Measurements from ENCODE around the gene LCE1C.
A peak's percentile ranks its signal among the peaks of the same experiment; 100 is the strongest.

Gene LCE1C, protein sequence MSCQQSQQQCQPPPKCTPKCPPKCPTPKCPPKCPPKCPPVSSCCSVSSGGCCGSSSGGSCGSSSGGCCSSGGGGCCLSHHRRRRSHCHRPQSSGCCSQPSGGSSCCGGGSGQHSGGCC

DNA sequence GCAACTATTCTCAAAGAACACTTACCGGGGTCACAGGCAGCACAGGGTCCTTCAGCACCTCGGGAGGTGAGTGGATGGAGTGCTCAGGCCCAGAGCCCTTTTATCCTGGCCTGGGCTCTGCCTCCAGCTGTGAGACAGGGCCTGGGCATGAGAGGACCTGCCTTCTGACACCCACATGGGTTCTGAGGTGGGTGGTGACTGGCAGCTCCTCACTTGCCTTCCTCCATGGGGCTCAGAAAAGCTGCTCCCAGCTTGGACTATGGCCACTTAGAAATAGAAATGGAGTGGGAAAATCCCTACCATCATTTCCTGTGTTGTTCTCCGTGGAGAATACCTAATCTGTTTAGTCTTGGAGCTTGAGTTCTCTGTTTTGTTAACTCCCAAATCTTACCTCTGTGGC lies at the start of gene LCE1C:
Gene LCE1C, minus strand, starts transcription at position 76 of the 400 bp plus-strand sequence. CDS start 1,173 bp downstream, outside the sequence.
- DNase-seq (ENCODE audit: low spot score), result no peak

DNA sequence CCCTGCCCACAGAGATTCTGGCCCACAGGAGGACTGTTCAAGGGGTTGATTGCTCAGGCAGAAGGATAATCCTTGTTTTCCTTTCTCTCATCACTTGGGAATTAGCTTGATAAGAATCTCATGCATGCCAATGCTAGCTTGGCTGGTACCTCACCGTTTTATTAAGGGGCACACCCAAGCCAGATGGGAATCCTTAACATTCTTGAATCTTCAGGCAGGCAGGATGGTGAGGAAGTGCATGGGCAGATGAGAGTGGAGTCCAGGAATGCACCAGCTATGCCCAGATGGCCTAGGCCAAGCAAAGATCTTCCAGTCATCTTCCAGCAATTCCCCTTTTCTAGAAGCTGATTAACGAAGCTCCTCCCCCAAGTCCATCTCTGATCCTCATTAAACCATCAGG lies 49.2 kb upstream of the LCE1C start:
- no peak for DNase-seq (ENCODE audit: low spot score)

DNA sequence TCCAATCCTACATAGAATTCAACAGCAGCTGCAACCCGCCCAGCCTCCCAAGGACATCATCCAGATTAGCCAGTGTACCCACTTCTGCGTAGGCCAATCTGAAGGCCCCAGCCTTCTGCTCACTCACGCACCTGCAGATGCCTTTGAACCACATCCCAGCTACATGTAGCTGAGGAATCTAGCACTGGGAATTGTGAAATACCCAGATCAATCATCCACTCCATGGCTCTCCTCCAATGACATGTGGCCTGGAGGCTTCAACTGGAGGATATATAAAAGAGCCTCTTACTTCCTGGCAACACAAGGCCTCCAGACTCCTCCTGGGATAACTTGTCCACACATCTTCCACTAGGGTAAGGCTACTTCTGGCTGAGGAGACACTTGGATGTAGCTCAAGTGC lies 36.1 kb upstream of the LCE1C start, which contains the start of gene LCE6A:
Gene LCE6A, plus strand, starts transcription at position 301 of the 400 bp plus-strand sequence. CDS start 665 bp downstream, outside the sequence.
- no peak for DNase-seq (ENCODE audit: low spot score)

DNA sequence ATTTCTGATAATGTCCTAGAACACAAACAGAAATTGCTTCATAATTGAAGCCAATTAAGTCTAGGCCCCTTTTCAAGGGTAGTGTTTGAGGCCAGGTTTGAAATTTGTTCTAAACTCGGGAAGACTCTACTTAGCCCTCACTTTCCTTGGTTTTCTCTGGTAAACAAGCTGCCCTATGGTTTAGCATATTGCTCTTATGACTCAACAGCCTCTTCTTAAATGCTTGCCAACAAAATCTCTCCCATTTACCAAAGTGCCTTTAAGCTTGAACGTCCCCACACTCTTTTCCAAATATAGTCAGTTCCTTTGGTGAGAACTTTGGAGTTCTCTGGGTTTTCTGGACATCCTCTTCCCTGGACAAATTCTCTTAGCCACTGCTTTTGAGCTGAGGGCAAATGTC lies 30.4 kb upstream of the LCE1C start:
- DNase-seq (ENCODE audit: low spot score), result no peak

DNA sequence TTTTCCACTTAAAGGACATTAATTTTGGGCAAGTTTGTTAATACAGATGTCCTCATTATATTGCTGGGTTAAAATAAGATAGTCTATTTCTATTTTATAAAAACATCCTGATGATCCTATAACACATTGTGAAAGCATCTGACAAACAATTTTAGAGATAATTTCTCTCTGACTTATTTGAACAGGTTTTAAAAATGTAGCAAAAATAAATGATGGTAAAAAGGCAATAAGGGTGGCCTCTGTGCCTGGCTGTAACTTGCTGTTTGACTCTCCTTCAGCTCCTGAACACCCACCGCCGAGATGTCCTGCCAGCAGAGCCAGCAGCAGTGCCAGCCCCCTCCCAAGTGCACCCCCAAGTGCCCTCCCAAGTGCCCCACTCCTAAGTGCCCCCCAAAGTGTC lies 20.7 kb upstream of the LCE1C start, which contains the start of gene LCE1A:
Gene LCE1A, plus strand, starts transcription at position 301 of the 400 bp plus-strand sequence. Its CDS starts 0 bp downstream, at position 301.
- no peak for DNase-seq (ENCODE audit: low spot score)

DNA sequence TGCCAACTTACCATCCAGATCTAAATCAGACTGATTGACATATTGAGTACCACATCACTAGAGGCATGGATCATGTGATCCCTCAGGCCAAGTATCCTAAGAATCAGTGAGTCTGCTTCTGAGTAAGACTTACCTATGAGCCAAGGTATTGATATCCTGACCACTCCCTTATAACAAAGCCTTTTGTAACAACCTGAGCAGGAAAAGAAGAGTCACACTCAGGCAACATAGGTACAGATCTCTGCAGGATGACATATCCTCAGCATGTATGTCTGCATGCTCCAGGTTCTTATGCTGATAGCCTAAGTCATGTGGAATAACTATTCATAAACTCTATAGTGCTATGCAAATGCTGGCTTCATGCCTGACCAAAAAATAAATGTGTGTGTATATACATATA lies 18.5 kb upstream of the LCE1C start:
- no peak for DNase-seq (ENCODE audit: low spot score)

DNA sequence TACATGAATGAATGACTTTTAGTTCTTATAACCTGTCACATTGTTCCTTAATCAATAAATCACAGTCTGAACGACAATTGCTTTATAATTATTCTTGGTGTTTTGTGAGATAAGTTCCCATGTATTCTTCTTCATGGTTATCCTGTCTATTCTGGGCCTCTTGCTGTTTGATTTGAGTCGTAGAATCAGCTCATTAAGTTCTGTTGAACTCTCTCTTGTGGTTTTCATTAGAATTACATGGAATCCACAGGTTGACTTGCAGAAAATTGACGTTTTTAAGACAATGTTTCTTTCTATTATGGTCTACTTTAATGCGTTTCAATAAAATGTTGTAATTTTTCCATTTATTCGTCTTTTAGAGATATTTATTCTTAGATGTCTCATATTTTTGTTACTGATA lies 16.8 kb upstream of the LCE1C start:
- no peak for DNase-seq (ENCODE audit: low spot score)

DNA sequence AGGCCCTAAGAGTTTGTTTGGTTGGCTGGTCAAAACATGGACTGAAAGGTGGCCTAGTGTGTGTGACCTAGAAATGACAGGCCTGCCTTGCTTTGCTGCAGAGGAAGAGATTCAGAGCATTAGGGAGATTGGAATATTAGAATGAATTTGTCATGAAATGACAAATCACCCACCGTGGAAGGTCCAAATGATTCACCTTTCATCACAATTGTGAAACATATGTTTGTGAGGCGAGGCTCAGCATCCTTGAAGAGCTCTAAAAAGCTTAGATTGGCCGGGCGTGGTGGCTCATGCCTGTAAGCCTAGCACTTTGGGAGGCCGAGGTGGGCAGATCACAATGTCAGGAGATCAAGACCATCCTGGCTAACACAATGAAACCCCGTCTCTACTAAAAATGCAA lies 10.9 kb upstream of the LCE1C start:
- peak; percentile 12 for DNase-seq (ENCODE audit: low spot score)

DNA sequence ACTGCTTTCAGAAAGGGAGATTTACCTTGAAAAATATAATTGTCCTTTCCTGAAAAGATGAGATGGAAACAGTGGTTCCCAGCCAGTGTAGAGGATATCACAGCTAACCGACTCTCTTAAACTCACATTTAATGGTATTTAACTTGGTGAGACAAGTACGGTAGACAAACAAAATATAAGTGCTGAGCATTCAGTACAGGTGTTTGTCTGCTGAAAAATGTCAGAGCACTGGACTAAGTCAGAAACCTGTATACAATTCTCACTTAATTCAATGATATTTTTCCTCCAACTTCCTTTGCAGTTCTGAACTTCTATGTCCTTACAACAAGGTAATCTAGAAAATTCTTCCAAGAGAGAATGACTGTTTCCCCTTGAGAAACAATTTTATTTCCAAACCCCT lies 5.2 kb upstream of the LCE1C start, which contains the start of gene LCE1B:
Gene LCE1B, plus strand, starts transcription at position 301 of the 400 bp plus-strand sequence. CDS start 476 bp downstream, outside the sequence.
- DNase-seq (ENCODE audit: low spot score), result no peak

DNA sequence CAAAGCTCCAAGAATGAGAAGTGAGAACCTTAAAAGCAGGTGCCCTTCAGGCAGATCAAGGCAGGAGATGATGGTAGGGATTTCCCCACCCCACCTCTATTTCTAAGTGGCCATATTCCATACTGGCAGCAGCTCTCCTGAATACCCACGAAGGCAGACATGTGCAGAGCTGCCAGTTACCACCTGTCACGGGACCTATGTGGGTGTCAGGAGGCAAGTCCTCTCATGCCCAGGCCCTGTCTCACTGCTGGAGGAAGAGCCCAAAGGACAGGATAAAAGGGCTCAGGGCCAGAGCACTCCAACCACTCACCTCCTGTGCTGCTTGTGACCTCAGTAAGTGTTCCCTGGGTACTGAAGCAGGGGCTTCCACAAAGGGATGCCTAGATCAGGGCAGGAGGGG lies 4.6 kb upstream of the LCE1C start:
- no peak for DNase-seq (ENCODE audit: low spot score)

DNA sequence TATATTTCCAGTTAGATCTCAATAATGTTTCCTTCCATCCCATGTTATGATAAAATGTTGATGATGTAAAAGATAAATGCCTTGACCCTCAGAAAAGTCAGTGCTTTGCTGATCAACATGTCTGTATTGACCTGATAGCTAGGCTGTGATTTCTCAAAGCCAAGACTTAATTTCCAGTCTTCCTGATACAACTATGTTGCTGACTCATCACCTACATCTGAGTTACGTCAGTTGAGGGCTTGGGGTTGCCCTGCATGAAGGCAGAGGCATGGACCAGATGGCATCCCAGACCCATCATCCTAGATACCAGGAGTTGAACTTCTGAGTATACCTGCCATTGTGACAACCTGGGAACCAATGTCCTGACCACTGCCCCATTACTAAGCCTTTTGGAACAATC lies 5.1 kb downstream of the LCE1C start:
- DNase-seq (ENCODE audit: low spot score), result no peak

DNA sequence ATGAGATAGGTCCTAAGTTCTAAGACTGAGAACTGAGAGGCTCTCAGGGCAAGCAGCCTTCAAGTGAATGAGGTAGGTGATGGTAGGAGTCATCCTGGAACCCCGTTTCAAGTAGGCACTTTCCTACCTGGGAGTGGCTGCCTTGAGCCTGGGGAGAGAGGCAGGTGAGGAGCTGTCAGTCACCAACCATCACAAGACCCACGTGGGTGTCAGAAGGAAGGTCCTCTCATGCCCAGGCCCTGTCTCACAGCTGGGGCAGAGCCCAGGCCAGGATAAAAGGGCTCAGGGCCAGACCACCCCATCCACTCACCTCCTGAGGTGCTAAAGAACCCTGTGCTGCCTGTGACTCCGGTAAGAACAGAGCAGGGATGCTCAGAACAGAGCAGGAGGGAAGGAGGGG lies 10.0 kb downstream of the LCE1C start, which contains the start of gene LCE1D:
Gene LCE1D, plus strand, starts transcription at position 301 of the 400 bp plus-strand sequence. CDS start 1,074 bp downstream, outside the sequence.
- DNase-seq (ENCODE audit: low spot score), result no peak

DNA sequence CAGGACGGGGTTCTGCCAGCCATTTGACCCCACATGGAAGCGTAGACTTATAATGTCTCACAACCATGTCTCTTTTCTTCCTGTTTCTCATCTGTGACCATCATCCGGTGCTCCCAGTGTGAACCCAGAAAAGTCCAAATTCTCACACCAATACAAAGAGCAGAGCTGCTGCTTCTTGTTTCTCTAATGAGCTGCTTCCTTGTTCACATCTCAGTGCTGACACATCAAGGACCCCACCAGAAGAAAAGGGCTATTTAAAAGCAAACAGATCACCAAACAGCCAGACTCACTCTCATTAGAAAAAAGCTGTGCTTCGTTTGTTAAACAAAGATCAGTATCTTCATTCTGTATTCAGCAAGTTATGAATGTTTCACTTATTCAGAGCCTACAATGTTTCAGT lies 10.8 kb downstream of the LCE1C start:
- DNase-seq (ENCODE audit: low spot score), result no peak

DNA sequence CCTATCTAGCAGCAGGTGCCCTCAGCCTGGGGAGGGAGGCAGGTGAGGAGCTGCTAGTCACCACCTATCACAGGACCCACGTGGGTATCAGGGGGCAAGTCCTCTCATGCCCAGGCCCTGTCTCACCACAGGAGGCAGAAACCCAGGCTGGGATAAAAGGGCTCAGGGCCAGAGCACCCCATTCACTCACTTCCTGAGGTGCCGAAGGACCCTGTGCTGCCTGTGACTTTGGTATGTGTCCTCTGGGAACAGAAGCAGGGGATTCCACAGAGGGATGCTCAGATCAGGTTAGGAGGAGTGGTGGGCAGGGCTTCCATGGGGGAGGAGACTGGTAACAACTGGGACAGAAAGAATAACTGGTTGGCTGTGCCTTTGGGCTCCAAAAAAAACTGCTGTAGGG lies 20.4 kb downstream of the LCE1C start, which contains the start of gene LCE1E:
Gene LCE1E, plus strand, starts transcription at position 181 of the 400 bp plus-strand sequence. CDS start 1,043 bp downstream, outside the sequence.
- no peak for DNase-seq (ENCODE audit: low spot score)

DNA sequence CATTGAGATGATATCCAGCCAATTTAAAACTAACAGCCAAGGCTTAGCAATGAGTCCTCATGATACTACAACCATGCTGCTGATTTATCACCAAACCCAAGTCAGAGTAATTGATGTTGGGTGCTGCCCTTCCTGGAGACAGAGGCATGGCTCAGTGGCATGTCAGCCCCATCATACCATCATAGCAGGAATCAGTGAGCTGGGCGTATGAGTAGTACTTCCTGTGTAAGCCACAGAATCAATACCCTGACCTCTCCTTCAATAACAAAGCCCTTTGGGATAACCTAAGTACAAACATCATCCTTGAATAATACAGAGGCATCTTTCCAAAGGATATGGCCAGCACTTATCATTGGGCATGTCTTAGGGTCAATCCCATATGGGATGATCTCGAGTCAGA lies 23.4 kb downstream of the LCE1C start:
- peak; percentile 20 for DNase-seq (ENCODE audit: low spot score)

DNA sequence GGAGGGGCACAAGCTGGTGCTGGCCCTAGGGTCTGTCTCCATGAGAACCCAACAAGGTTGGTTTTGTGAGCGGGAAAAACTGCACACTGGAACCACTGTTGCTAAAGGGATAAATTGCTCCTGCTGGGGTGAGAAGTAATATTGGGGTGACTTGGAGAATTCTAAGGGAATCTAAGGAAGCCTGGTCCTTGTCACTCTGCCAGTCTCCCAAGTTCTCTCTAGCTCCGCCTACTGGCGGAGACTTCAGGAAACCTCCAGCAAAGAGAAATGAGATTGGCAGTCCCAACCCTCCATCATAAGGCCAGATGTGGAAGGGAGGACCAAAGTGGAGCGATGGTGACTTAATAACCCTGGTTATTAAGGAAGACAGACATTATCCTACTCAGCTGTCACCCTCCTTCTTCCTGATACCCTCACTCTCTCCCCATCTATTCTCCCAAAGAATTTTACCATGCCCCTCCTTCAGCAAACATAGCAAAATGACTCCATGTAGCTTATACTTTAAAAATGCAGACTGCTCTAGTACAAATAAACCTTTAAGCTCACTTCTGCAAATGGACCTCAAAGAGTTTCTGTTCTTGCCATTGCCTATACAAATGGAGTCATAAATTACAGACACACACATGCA lies 28.8 kb downstream of the LCE1C start:
- peak; percentile 34 for DNase-seq (ENCODE audit: low spot score)

DNA sequence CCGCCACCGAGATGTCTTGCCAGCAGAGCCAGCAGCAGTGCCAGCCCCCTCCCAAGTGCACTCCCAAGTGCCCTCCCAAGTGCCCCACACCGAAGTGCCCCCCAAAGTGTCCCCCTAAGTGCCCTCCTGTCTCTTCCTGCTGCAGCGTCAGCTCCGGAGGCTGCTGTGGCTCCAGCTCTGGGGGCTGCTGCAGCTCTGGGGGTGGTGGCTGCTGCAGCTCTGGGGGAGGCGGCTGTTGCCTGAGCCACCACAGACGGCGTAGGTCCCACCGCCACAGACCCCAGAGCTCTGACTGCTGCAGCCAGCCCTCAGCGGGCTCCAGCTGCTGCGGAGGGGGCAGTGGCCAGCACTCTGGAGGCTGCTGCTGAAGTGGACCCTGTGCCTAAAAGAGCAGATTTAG lies 30.1 kb downstream of the LCE1C start:
- no peak for DNase-seq (ENCODE audit: low spot score)

DNA sequence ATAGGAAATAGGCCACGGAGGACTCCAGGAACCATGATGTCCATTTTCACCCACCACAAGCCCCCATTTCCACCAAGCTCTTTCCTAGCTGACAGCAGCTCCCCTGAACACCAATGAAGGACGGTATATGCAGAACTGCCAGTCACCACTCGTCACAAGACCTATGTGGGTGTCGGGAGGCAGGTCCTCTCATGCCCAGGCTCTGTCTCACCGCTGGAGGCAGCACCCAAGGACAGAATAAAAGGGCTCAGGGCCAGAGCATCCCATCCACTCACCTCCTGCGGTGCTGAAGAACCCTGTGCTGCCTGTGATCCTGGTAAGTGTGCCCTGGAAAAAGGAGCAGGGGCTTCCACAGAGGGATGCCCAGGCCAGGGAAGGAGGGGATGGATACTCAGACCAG lies 31.6 kb downstream of the LCE1C start, which contains the start of gene LCE1F:
Gene LCE1F, plus strand, starts transcription at position 266 of the 400 bp plus-strand sequence. CDS start 1,232 bp downstream, outside the sequence.
- DNase-seq (ENCODE audit: low spot score), result peak; percentile 43

DNA sequence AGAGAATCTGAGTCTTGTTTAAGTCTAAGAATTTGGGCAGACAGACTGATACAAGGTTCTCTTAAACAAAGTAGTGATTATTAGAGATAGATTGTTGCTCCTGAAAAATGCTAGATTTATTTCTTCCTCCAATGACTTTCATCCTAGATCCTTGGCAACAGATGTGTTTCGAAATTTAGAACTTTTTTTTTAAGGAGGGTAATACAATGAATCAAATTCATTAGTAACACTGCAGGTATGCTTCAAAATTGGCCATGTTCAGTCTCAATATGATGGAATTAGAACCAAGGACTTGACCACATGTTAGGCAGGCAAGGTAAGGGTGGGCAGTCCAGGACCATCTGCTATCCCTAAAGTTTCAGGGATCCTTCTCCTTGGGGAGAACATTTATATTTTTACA lies 36.0 kb downstream of the LCE1C start:
- DNase-seq (ENCODE audit: low spot score), result no peak

DNA sequence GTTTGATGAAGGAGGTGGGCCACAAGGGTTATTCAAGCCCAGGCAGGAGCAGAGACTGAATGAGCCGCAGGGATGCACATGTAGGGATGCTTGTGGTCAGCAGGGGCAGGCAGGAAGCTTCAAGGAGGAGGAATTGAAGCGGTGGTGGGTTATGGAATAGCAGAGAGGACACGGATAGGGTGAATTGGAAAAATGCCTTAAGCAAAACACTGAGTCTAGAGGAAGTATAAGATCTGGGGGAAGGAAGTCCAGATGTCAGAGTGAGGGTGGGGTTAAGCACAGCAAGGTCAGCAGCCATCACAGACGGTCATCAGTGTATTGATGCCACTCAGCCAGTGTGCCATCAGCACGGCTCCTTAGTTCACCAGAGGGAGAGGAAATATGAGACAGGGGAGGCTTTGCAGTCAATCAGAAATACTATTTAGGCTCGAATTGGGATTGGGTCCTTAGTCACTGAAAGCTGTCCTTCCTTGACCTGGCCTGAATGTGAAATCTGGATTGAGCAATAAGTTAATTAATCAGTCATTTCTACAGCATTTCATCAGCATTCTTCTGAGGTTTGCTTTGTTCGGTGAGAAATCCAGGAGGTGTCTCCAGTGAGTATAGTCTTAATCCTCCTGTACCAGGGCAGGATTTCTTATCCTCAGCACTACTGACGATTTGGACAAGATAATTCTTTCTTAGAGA lies 37.5 kb downstream of the LCE1C start:
- DNase-seq (ENCODE audit: low spot score), result peak; percentile 18

DNA sequence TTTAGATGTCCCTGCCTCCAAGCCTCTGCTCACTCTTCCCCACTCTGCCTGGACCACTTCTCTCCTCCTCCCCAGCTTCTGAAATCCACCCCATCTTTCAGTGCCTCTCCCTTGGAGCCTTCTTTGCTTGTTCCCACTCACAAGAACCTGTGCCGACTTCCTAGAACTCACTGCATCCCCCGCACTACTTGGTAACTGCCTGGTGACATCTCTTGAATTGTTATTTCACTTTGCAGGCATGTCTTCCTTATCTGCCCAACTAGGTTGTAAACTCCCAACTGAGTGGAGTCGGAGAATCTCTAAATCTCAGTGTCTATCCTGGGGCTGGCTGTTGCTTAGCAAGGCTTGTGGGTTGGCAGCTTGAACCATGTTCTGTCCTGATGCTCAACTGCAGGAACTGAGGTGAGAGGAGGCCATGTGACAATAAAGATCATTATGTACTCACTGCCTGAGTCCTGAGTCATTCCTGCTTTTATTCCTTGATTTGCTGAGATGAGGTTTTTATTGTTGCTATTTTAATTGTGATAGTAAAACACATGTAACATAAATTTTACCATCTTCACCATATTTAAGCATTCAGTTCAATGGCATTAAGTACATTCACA lies 44.7 kb downstream of the LCE1C start:
- DNase-seq (ENCODE audit: low spot score), result no peak

DNA sequence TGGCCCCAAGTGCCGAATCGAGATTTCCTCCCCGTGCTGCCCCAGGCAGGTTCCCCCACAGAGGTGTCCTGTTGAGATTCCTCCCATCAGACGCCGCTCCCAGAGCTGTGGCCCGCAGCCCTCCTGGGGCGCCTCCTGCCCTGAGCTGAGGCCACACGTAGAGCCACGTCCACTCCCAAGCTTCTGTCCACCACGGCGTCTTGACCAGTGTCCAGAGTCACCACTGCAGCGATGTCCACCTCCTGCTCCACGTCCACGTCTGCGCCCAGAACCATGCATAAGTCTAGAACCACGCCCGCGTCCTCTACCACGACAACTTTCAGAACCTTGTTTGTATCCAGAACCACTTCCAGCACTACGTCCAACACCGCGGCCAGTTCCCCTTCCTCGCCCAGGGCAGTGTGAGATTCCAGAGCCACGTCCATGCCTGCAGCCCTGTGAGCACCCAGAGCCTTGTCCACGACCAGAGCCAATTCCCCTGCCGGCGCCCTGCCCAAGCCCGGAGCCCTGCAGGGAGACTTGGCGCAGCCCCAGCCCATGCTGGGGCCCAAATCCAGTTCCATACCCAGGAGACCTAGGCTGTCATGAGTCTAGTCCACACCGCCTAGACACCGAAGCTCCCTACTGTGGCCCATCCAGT lies 45.8 kb downstream of the LCE1C start:
- DNase-seq (ENCODE audit: low spot score), result no peak

Data from RKO (cell line).